ENCODE results near the gene FRMD4A.

- no peak for TF ChIP-seq CTCF (conservative IDR thresholded peaks at IDR 0.05; ENCODE audit: low read depth, low read length)
- no peak for TF ChIP-seq EZH2 (IDR thresholded peaks at IDR 0.05; ENCODE audit: low read length, unreplicated experiment)
- no peak for TF ChIP-seq EZH2phosphoT487 (IDR thresholded peaks at IDR 0.05; ENCODE audit: borderline replicate concordance, low read length)
Measured at GRCh38 chr10:13883636-13884444, 446.9 kb downstream of the FRMD4A start.
